ENCODE data around the gene CNTNAP5. TPM values are rescaled to one million over a fixed set of nuclear protein-coding genes. Genes with fewer than 3 reads are reported as not detected.

The CNTNAP5 gene
- total and polyA plus RNA-seq, 2 of the 8 experiments (the other 6 are each of a cell fraction or from before 2014, with no cell fraction given): 0.11 to 0.76 TPM

DNA sequence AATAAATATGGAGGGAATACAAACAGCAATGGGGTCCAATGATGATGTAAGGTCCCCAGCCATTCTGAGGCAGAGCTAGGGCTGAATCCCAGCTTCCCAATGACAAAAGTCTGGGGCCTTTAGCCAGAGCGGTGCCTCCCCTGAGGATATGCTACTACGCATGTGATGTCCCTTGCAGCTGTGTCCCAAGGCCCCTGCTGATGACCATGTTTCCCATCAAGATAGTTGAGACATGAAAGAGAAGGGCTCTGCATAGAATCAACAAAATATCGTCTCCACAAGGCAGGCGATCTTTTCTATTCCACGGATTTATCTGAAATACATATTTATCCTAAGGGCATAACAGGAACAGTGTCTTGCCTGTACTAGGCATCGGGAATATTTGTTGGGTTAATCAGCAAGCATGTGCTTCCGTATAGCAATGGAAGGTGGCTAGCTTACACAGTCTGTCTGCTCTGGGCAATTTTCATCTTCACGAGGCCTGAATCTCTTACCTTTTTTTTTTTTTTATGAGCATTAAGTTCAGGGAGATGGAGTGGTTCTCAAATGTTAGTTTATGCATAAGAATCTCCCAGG is 284.6 kb downstream of the CNTNAP5 start (continued):
- TF ChIP-seq, protein P1, sequence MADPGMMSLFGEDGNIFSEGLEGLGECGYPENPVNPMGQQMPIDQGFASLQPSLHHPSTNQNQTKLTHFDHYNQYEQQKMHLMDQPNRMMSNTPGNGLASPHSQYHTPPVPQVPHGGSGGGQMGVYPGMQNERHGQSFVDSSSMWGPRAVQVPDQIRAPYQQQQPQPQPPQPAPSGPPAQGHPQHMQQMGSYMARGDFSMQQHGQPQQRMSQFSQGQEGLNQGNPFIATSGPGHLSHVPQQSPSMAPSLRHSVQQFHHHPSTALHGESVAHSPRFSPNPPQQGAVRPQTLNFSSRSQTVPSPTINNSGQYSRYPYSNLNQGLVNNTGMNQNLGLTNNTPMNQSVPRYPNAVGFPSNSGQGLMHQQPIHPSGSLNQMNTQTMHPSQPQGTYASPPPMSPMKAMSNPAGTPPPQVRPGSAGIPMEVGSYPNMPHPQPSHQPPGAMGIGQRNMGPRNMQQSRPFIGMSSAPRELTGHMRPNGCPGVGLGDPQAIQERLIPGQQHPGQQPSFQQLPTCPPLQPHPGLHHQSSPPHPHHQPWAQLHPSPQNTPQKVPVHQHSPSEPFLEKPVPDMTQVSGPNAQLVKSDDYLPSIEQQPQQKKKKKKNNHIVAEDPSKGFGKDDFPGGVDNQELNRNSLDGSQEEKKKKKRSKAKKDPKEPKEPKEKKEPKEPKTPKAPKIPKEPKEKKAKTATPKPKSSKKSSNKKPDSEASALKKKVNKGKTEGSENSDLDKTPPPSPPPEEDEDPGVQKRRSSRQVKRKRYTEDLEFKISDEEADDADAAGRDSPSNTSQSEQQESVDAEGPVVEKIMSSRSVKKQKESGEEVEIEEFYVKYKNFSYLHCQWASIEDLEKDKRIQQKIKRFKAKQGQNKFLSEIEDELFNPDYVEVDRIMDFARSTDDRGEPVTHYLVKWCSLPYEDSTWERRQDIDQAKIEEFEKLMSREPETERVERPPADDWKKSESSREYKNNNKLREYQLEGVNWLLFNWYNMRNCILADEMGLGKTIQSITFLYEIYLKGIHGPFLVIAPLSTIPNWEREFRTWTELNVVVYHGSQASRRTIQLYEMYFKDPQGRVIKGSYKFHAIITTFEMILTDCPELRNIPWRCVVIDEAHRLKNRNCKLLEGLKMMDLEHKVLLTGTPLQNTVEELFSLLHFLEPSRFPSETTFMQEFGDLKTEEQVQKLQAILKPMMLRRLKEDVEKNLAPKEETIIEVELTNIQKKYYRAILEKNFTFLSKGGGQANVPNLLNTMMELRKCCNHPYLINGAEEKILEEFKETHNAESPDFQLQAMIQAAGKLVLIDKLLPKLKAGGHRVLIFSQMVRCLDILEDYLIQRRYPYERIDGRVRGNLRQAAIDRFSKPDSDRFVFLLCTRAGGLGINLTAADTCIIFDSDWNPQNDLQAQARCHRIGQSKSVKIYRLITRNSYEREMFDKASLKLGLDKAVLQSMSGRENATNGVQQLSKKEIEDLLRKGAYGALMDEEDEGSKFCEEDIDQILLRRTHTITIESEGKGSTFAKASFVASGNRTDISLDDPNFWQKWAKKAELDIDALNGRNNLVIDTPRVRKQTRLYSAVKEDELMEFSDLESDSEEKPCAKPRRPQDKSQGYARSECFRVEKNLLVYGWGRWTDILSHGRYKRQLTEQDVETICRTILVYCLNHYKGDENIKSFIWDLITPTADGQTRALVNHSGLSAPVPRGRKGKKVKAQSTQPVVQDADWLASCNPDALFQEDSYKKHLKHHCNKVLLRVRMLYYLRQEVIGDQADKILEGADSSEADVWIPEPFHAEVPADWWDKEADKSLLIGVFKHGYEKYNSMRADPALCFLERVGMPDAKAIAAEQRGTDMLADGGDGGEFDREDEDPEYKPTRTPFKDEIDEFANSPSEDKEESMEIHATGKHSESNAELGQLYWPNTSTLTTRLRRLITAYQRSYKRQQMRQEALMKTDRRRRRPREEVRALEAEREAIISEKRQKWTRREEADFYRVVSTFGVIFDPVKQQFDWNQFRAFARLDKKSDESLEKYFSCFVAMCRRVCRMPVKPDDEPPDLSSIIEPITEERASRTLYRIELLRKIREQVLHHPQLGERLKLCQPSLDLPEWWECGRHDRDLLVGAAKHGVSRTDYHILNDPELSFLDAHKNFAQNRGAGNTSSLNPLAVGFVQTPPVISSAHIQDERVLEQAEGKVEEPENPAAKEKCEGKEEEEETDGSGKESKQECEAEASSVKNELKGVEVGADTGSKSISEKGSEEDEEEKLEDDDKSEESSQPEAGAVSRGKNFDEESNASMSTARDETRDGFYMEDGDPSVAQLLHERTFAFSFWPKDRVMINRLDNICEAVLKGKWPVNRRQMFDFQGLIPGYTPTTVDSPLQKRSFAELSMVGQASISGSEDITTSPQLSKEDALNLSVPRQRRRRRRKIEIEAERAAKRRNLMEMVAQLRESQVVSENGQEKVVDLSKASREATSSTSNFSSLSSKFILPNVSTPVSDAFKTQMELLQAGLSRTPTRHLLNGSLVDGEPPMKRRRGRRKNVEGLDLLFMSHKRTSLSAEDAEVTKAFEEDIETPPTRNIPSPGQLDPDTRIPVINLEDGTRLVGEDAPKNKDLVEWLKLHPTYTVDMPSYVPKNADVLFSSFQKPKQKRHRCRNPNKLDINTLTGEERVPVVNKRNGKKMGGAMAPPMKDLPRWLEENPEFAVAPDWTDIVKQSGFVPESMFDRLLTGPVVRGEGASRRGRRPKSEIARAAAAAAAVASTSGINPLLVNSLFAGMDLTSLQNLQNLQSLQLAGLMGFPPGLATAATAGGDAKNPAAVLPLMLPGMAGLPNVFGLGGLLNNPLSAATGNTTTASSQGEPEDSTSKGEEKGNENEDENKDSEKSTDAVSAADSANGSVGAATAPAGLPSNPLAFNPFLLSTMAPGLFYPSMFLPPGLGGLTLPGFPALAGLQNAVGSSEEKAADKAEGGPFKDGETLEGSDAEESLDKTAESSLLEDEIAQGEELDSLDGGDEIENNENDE (IDR thresholded peaks at IDR 0.05; ENCODE audit: insufficient replicate concordance, low read length): no peak
- TF ChIP-seq, protein P2, sequence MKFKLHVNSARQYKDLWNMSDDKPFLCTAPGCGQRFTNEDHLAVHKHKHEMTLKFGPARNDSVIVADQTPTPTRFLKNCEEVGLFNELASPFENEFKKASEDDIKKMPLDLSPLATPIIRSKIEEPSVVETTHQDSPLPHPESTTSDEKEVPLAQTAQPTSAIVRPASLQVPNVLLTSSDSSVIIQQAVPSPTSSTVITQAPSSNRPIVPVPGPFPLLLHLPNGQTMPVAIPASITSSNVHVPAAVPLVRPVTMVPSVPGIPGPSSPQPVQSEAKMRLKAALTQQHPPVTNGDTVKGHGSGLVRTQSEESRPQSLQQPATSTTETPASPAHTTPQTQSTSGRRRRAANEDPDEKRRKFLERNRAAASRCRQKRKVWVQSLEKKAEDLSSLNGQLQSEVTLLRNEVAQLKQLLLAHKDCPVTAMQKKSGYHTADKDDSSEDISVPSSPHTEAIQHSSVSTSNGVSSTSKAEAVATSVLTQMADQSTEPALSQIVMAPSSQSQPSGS (IDR thresholded peaks at IDR 0.05; ENCODE audit: low read length): no peak
- TF ChIP-seq CEBPB (IDR thresholded peaks at IDR 0.05; ENCODE audit: low read depth, low read length) (no peak), EZH2 (IDR thresholded peaks at IDR 0.05; ENCODE audit: low read depth, low read length, severe bottlenecking) (no peak), YY1 (IDR thresholded peaks at IDR 0.05; ENCODE audit: low read depth, low read length) (no peak), POU5F1 (IDR thresholded peaks at IDR 0.05; ENCODE audit: low read depth, low read length) (no peak), CREB1 (IDR thresholded peaks at IDR 0.05) (no peak), EGR1 (IDR thresholded peaks at IDR 0.05; ENCODE audit: borderline replicate concordance, low read depth, low read length) (no peak), POLR2AphosphoS5 (IDR thresholded peaks at IDR 0.05; ENCODE audit: low read depth, low read length) (no peak), TBP (IDR thresholded peaks at IDR 0.05; ENCODE audit: low read depth, low read length) (no peak)

Measured in H1 (cell line).